Ecto neural progenitor cell (in vitro differentiated cells): ENCODE measurements around the gene PRKAR1B.

Experiments used
- DNase-seq: peaks from one replicate; pipeline ENCODE4 v3.0.0-alpha.2; 2018; ENCODE audit warnings: low spot score

Gene PRKAR1B

DNA sequence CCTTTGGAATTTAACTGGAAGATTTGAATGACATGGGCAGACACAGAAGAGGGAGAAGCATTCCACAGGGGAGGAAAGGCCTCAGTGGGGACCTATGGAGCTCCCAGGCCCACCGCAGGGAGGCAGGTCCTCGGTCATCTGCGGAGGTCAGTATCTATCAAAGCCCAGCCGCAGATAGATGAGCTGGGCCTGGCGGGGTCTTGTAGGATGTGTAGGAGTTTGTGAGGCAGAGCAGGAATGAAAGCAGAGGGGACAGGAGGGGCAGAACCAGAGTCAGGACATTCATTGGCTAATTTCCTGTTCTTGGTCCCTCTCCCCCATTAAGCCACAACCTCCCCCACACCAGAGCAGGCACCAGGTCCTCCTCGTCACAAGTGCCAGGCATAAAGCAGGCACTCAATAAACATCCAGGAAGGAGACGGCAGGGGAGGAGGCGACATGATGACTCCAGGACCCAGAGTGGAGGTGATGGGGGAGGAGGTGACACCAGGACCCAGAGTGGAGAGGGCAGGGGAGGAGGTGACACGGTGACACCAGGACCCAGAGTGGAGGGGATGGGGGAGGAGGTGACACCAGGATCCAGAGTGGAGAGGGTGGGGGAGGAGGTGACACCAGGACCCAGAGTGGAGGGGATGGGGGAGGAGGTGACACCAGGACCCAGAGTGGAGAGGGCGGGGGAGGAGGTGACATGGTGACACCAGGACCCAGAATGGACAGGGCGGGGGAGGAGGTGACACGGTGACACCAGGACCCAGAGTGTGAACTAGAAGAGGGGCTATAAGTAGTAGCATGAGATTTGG, 123.7 kb downstream of the PRKAR1B start:
- no peak for DNase-seq

DNA sequence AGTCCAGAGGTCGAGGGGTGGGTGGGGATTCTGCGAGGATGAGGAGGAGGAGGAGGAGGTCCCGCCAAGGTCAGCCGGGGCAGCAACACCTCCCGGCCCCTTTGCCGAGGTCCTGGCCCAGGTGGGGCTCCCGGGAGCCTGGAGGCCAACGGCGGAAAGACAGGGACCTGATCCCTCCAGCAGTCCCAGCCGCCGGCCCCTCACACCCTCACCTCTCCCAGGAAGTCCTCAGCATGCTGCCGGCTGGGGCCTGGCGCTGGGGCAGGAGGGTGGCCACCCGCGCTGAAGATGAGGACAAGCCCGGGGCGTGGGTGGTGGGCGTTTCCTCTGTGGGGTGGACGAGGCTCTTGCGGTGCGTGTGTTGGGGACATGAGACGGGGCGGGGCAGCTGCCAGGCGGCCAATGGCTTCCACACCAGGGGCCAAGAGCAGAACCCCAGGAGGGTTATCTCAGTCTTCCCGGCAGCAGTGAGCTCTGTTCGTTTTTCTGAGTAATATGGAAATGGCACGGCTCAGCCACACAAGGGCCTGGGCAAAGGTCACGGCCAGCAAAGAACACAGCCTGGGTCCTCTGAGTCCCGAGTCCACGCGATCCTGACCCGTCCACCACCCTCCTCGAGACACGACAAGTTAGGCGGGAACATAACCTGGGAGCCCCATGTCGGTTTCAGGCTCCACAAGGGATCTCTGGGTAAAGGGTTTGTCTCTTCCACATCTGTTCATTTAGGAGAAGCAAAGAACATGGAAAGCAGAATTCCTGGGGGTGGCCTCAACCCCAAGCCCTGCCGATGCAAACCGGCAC, 124.5 kb downstream of the PRKAR1B start:
- no peak for DNase-seq

DNA sequence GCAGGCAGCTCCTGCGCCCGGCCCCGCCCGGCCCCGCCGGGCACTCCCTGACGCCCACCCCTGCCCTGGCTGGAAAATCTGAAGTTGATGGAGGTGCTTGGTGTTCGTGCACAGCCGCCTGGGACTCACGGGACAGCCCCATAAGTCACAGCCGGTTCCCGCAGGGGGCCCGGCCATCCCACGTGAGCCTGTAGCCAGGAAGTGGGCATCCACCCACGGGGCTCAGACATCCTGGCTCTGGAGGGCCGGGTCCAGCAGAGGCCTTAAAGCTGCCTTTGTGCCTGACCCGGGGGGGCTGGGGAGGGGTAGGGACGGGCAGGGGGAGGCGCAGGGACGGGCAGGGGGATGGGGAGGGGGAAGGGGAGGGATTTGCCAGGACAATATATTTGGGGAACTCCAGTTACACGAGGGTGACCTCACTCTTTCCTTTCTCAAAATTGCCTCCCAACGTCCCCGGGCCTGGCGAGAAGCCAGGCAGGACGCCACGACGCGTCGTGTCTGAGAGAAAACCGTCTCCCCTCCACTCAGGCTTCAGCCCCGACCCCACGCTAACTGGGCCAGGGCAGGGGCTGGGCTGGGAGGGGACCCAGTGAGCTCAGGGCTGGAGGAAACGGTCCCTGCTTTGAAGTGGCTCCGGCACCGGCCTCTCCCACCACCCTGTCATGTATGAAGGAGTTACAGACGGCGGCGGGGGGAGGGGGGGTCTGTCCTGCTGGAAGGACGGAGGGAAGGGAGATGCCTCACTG, 125.3 kb downstream of the PRKAR1B start:
- no peak for DNase-seq

DNA sequence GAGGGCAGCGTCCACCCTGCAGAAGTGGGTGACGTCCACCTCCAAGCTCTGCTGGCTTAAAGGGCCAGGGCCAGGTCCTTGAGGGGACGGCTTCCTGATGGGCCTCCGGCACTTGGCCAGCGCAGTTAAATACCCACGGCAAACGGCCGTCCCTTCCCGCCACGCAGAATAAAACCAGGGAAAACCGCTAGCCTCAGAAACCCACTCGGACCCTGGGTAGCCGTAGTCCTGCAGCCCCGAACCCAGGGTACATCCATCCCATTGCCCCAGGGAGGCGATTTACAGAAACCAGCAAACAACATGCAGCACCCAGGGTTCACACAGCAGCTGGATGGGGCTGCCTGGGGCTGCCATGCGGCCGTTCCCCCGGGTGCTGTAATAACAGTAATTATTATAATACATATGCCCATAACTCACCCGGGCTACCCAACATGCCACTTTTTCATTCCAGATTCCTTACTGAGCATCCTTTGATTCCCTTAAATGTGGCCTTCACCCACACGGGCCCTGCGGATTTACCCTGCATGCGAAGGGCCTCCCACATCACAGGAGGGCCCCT, 126.0 kb downstream of the PRKAR1B start:
- DNase-seq = no peak

DNA sequence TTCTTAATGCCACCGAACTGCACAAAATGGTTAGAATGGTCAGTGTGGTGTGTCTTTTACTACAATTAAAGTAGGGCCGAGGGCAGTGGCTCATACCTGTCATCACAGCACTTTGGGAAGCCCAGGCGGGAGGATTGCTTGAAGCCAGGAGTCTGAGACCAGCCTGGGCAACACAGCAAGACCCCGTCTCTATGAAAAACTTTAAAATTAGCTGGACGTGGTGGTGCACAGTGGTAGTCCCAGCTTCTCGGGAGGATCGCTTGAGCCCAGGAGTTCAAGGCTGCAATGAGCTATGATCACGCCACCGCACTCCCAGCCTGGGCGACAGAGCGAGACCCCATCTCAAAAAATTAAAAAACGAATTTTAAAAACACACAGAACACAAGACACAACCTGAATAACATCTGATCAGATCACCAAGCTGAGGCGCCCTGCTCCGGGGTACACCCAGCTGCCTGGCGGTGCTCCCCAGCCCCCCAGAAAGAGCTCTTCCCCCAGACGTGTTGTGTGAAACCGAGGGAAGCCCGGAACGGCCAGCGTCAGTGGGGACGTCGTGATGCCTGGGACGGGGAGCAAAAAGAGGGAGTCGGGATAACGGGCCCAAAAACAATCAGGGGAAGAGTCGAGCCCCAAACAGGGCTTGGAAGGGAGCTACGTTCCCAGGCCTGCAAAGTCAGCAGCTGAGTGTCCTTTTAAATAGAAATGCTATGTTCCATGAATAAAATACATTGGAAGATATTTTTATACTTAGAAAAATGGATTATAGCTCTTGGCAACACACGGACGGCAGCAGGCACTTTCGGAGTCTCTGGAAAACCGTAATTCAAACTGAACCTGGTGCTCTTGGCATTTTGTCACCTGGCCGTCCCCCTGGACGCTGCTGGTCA, 126.7 kb downstream of the PRKAR1B start:
- no peak for DNase-seq

DNA sequence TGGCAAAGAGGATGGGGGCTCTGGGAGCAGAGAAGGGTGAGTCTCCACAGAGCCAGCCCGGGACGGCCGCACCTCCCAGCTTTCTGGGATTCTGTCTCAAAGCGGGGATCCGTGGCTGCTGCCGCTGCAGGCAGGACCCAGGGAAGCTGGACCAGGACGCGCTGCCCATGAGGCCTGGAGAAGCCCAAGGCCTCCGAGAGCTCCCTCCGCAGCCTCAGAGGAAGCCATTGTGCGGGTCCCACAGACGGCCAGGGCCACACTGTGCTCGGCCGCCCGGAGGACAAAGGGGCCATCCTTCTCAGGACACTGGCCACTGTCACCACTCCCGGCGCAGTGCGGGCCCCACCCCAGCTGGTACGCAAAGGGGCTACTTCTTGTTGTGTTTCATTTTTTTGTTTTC, 128.2 kb downstream of the PRKAR1B start:
- DNase-seq = no peak

DNA sequence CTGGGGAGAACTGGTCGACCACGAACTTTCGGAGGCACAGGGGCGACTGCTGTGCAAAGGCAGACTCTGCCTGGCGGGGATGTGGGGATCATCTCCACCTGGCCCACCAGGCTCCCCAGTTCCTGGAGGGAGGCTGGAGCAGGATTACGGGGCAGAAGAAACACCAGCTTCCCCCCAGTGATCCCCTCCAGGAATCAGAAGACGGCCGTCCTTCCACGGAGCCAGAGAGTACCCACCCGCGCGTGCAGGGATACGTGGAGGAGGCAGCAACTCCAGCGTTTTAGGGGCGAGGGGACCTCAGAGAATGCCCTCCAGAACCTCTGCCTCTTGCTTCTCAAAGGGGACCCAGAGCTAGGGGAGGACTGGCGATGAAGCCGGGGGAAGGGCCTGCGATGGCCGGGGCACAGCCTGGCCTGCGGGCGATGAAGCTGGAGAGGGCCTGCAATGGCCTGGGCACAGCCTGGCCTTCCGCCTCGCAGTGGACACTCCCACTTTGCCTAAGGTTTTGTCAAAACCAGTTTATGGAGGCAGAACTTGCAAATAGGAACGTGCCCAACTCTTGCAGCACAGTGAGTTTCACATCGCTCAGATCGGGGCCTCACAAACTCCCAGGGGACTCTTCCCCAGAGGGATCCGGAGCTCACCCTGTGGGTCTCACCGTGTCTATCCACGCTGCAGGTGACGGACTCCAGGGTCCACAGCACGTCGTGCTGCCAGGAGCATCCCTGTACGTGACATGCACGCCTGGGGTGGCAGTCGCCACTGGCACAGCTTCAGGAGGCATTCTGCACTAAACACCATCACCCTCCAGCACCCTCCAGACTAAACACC, 129.5 kb downstream of the PRKAR1B start:
- DNase-seq = no peak

DNA sequence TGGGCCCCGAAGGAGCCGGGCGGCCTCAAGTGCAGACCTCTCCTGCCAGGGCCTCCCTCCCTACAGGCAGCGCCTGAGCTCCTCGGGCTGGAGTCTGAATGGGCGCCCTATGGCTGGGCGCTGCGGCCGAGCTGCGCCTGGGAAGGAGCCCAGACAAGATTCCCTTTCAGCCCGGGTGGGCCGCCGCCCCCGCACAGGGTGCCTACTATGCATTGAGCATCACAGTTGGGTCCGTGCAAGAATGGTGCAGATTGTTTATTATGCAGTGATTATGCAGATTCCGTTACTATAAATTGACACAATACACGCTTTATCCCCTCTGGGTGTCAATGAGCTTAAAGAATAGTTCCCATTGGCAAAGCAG, 130.3 kb downstream of the PRKAR1B start:
- no peak for DNase-seq

DNA sequence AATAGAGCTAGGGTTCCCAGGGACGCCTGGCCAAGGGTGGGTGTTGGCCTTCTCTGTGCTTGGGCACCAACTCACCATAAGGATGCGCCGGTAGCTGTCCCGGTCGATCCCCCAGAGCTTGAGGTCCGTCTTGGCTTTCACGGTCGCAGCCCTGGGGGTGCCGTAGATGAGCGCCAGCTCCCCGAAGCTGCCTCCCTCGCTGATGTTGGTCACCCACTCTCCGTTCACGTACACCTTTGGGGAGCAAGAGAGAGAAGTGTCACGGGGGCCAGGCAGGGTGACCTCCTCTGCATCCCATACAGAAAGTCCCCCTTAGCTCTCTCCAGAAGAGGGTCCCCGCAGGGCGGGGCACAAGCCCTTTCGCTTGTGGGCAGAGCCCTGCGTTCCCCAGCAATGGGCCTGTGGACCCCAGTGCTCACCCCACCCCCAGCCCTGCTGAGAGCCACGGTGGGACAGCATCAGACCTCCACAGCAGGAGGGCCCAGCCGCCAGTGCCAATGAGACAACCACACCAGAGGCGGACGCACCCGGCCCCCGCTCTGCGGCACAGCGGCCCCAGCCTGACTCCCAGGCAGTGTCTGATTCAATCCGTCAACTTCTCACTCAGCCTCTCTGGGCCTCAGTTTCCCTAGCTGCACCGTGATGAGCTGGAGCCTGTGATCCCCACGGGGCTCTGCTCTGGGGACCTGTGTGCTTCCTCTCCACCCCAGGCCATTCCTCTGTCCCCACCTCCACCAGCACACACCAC, 130.8 kb downstream of the PRKAR1B start:
- no peak for DNase-seq

DNA sequence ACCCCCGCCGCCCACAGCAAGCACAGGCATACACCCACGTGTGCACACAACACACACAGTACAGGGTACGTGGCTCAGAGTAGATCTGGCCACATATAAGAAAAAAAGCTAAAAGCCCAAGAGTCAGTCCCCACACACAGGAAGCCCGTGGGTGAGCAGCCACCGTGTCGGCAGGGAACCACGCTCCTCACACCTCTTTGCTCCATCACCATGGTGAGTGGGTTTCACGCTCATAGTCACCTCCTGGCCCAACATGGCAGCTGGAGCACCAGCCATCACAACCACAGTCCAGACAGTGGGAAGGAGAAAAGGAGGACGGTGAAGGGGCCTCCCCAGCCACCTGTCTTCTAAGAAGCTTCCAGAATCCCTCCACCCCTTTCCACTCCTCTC, 131.5 kb downstream of the PRKAR1B start:
- DNase-seq = no peak

DNA sequence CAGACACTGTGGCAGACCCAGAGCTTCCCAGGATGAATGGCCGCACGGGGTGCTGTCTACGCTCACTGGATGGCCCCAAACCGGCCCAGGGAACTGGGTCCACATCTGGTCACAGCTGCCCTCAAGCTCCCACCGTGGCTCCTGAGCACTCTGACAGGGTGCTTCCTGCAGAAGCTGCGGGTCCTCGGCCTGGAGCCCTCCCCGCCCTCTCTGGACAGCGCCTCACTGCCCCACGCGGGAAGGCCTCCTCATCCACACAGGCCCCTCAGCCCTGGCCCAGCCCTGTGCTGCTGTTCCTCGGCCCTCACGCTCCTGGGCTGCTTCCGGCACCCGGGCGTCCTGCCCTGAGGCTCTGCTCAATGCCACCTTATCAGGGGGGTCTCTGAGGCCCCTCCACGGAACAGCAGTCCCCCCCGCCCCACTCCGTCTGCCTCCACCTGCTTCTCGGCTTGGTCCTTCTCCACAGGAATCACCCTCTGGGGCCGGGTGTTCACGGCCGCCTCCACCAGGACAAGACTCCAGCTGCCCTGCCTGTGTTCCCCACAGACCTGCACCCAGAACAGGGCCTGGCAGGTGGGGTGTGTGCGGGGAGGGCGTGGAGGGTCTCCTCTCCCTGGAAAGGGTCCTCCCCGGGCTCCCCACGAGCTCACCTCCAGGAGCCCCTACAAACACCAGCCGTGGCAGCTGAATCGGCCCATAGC, 132.0 kb downstream of the PRKAR1B start:
- DNase-seq = no peak

DNA sequence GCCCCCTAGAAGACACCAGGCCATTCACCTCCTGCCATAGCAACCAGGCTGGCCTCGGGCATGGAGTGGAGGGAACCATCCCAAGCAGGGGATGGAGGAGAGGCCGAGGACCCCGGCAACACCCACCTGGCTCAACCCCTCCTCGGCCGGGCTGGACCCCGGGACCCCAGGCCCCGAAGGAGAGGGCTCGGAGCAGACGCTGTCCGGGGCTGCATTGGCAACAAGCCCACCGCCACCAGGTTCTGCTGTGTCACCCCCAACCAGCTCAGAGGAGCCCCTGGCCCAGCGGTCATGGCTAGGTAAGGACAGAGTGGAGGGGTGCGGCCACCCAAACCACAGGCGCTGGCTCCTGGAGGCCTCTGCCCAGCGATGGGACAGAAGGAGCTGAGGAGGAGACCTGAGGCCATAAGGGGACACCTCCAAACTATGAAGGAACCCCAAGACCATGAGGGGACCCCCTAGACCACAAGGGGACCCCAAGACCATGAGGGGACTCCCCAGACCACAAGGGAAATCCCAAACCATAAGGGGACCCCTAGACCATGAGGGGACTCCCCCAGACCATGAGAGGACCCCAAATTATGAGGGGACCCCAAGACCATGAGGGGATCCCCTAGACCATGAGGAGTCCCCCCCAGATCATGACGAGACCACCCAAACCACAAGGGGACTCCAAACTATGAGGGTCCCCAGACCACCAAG, 132.7 kb downstream of the PRKAR1B start:
- DNase-seq = no peak

DNA sequence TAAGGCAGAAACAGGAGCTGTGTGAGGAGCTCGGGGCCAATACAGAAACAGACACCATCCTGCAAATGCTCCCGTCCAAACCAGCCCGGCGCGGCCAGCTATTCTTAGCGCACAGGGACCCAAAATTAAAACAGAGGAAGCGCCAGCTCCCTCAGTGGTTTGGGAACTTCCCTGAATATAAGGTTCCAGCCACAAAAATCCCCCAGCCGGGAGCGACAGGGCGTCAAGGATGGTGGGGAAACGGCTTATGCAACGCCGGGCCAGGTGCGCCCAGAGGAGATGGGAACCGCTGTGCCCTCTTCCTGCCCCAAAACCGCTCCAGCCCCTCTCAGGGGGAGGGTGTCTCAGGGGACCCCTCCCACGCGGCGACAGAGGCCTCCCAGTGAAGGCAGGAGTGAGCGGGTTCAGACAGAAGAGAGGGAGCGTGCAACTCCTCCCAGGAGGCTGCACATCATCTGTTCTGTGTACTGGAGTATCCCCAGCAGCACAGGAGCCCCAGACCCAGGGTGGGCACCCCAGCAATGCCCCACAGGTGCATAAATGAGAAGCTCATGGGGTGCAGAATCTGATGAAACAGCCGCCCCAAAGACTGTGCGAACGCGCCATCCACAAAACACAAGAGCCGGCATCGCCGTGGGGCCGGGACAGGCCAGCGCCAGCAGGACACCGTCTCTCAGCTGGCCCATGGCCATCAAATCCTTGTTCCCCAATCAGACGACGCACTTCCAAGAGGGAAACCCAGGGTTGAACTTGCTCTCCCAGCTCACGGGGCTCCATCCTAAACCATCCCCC, 133.6 kb downstream of the PRKAR1B start:
- DNase-seq = no peak

DNA sequence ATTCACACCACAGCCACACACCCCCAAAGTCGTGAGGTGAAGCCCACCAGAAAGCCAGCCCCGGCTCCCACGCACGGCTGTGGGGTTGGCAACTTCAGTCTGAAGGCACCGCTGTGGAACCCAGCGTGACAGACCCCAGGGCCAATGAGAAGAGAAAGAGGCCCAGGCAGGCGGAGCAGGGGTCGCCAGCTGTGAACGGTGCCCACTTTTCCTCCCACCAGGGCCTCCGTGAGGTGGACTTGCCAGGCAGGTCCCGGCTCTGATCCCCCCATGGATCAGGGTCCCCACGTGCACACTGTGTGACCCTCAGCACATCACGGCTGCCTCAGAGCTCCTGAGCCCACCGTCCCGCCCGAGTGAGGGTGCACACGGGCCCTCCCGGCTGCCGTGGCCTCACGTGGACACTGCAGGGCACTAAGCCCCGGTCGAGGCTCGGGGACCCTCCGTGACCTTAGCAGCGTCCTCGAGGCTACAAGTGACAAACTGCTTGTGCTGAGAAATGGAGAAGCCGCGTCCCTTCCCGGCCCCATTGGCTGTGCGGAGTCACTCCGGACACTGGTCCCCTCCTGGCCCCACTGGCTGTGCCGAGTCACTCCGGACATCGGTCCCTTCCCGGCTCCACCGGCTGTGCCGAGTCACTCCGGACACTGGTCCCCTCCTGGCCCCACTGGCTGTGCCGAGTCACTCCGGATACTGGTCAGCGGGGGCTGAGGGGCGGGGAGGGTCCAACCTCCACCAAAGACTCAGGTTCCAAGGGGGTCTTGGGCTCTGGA, 135.0 kb downstream of the PRKAR1B start:
- DNase-seq = no peak

DNA sequence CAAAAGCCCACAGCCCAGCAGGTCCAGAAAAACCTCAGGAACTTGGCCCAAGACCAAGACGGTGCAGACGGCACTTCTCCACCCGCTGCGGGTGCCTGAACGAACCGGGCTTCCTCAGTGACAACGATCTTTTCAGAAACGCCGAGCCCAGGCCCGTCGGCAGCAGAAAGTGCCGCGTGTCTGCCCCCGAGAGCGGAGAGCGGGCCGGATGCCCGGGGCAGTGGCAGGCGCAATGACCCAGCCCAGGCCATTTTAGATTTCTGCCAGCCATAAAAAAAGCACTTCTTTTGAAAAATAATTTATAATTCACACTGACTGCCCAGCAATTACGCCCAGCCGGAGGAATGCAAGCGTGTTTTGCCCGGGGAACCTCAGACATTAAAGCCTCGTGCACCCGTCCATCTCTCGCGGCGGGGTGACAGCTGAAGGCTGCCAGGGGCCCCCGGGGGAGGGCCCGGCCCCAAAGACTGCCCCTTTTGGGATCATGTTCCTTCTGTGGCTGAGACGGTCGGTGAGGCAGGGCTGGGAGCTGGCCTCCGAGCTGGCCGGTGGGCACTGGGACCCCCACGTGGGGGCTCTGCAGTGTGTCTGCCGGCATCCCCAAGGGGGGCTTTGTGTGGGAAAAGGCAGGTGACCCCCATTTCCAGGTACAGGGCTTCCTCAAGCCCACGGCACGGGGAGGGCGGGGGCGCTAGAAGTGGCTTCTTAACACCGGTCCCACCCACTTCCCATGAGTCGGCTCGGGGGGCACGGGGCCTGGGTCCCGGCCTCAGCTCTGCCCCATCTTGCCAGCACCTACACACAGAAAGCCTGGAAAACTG, 136.1 kb downstream of the PRKAR1B start:
- no peak for DNase-seq
